KOPT-K1 (cell line): ENCODE data around the gene HIRIP3.
A peak's percentile ranks its signal among the peaks of the same experiment; 100 is the strongest.

Source experiments
- H3K27ac ChIP-seq: fragments of 200-600 bp; sonication (generic); 2 replicates; pipeline ENCODE4 v1.5.1; 2016; ENCODE audit warnings: antibody characterized with exemption, mild to moderate bottlenecking, low read depth, low read length; ENCODE audit not compliant: poor library complexity, severe bottlenecking
- H3K36me3 ChIP-seq: fragments of 200-600 bp; sonication (generic); 2 replicates; pipeline ENCODE4 v1.5.1; 2017; ENCODE audit warnings: antibody characterized with exemption, mild to moderate bottlenecking, low read length, moderate library complexity; ENCODE audit not compliant: insufficient read depth
- H3K9me3 ChIP-seq: fragments of 200-600 bp; sonication (generic); 2 replicates; pipeline ENCODE4 v1.5.1; 2017; ENCODE audit warnings: antibody characterized with exemption, low read length, mild to moderate bottlenecking; ENCODE audit not compliant: insufficient read depth, poor library complexity, severe bottlenecking

The HIRIP3 gene

DNA sequence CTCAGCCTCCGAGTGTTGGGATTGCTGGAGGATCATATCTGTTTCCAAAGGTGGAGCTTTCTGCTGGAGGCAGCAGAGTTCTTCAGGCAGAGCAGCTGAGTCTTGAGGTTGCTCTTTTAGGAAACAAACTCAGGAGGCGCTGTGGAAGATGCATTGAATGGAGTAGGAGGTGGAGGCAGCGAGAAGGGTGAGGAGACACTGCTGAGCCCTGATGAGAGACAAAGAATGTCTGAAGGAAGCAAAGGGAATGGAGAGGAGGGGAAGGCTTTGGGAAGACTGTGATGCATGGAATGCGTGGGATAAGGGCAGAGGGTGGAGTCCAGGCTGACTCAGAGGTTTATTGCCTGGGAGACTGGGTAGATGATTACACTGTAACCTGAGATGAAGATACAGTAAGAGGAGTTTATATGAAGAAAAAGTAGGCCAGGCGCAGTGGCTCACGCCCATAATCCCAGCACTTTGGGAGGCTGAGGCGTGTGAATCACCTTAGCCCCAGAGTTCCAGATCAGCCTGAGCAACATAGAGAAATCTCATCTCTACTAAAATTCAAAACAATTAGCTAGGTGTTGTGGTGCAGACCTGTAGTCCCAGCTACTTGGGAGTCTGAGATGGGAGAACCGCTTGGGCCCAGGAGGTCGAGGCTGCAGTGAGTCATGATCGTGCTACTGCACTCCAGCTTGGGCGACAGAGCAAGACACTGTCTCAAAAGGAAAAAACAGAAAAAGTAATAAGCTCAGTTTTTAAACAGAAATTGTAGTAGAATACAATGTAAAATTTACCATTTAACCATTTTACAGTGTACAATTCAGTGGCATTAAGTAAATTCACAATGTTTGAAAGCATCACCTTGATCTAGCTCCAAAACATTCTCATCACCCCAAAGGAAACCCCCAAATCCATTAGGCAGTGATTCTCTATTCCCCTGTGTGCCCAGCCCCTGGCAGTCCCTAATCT, 51.3 kb downstream of the HIRIP3 start:
- Histone ChIP-seq H3K36me3 (no peaks in the 10 kb centered on the region), H3K9me3 (no peaks in the 10 kb centered on the region), H3K27ac (peak overlapping the region; percentile 35)
